Osteocyte (in vitro differentiated cells): Measurements from ENCODE around the gene ADAMTSL2. TPM values are rescaled to one million over a fixed set of nuclear protein-coding genes. Genes with fewer than 3 reads are reported as not detected.

ENCODE experiments used
- DNase-seq: peaks from one replicate; pipeline ENCODE4 v3.0.0; 2021; ENCODE audit warnings: mixed read lengths; ENCODE audit not compliant: unreplicated experiment; ENCODE audit errors: extremely low spot score
- H3K27ac Mint-ChIP-seq: one replicate; pipeline ENCODE4 v1.8.0; 2021; ENCODE audit warnings: mild to moderate bottlenecking, mixed read lengths; ENCODE audit not compliant: unreplicated experiment
- H3K27me3 Mint-ChIP-seq: one replicate; pipeline ENCODE4 v1.8.0; 2021; ENCODE audit warnings: mixed read lengths; ENCODE audit not compliant: unreplicated experiment
- H3K36me3 Mint-ChIP-seq: one replicate; pipeline ENCODE4 v1.8.0; 2021; ENCODE audit warnings: mixed read lengths; ENCODE audit not compliant: unreplicated experiment
- H3K4me1 Mint-ChIP-seq: one replicate; pipeline ENCODE4 v1.8.0; 2021; ENCODE audit warnings: mixed read lengths; ENCODE audit not compliant: unreplicated experiment
- H3K4me3 Mint-ChIP-seq: one replicate; pipeline ENCODE4 v1.8.0; 2021; ENCODE audit warnings: mild to moderate bottlenecking, moderate library complexity, mixed read lengths; ENCODE audit not compliant: unreplicated experiment
- H3K9me3 Mint-ChIP-seq: one replicate; pipeline ENCODE4 v1.8.0; 2021; ENCODE audit warnings: mixed read lengths; ENCODE audit not compliant: unreplicated experiment
- CTCF ChIP-seq: fragments of 200-600 bp; sonication (generic); IDR thresholded peaks from 2 replicates; pipeline ENCODE4 v1.5.0; 2021; ENCODE audit warnings: antibody characterized with exemption, mild to moderate bottlenecking, moderate library complexity
- total RNA-seq: library from RNA; stranded (reverse); gene quantifications from 2 replicates; pipeline ENCODE4 v1.2.1, GENCODE V29; 2021

The ADAMTSL2 gene
- total RNA-seq, 1 donor from 2014 or later = 0.11 TPM

- H3K36me3 Mint-ChIP-seq = no peaks in the 10 kb centered on the region
- no peak for DNase-seq
- H3K4me1 Mint-ChIP-seq = peaks cover 10% of the 10 kb centered on the region
- TF ChIP-seq CTCF = no peak
- H3K27me3 Mint-ChIP-seq = peaks cover 29% of the 10 kb centered on the region
- no peak overlapping the region for H3K27ac Mint-ChIP-seq
- no peak overlapping the region for H3K4me3 Mint-ChIP-seq
- H3K9me3 Mint-ChIP-seq = no peaks in the 10 kb centered on the region
These were observed 37.5 kb downstream of the ADAMTSL2 start for GRCh38 chr9:133571896-133572595.

GRCh38 chr9:133572821-133573361 is 38.4 kb downstream of the ADAMTSL2 start:
- Mint-ChIP-seq H3K27me3 (peaks cover 29% of the 10 kb centered on the region), H3K27ac (no peak overlapping the region), H3K36me3 (no peaks in the 10 kb centered on the region), H3K4me1 (peaks cover 10% of the 10 kb centered on the region), H3K4me3 (no peak overlapping the region), H3K9me3 (no peaks in the 10 kb centered on the region)
- no peak for DNase-seq
- no peak for TF ChIP-seq CTCF

- Mint-ChIP-seq H3K4me3 (no peak overlapping the region), H3K9me3 (no peaks in the 10 kb centered on the region), H3K4me1 (peaks cover 10% of the 10 kb centered on the region), H3K27ac (no peak overlapping the region), H3K36me3 (no peaks in the 10 kb centered on the region), H3K27me3 (peaks cover 31% of the 10 kb centered on the region)
- no peak for TF ChIP-seq CTCF
- DNase-seq = no peak
These were observed 39.4 kb downstream of the ADAMTSL2 start for GRCh38 chr9:133573791-133574515.

GRCh38 chr9:133574771-133575170 is 40.3 kb downstream of the ADAMTSL2 start:
- Mint-ChIP-seq H3K9me3 (no peaks in the 10 kb centered on the region), H3K27me3 (peaks cover 29% of the 10 kb centered on the region), H3K4me3 (no peak overlapping the region), H3K4me1 (peaks cover 10% of the 10 kb centered on the region), H3K27ac (no peak overlapping the region), H3K36me3 (no peaks in the 10 kb centered on the region)
- TF ChIP-seq CTCF = no peak
- no peak for DNase-seq
